Measurements from ENCODE around the gene KDM4B.
"Not testable (repeated sequence)": the region's sequence is repeated elsewhere in the genome, so short reads cannot be mapped to it uniquely, and the experiment has no call there.

Gene KDM4B

DNA sequence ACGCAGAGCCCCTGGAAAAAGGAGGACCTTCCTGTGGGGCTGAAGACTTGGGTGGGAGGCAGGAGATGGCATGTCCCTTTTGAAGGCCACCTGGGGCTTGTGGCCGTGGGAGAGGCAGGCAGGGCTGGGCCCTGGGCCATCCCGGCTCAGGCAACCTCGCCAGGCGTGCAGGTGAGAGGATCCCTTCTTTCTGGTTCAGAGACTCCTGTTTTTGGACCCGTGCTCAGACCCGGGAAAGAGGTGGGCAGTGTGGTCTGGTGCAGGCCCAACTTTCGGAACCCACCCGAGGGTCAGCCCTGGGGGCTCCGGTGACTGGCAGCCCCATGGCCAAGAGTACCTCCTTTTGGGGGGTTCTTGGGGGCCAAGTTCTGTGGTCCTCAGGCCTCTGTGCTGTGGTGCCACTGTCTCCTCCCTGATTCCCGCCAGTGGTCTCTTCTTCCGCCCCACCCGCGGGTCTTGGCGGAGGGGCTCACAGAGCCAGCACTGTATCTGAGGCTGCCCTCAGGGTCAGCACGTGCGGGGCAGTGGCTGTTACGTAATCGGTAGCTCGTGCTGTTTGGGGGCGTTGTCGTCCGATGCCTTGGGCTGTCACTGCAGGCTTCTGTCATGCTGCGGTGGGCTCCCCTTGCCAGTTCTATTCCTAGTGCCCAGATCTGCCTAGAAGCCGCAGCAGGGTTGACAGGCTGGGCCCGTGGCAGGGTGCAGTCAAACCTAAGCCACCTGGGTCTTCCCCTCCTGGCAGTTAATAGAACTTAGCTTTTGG is 42.7 kb downstream of the KDM4B start:
- H3K4me3 ChIP-seq (ENCODE audit: low read depth, low read length), result no peak overlapping the region

DNA sequence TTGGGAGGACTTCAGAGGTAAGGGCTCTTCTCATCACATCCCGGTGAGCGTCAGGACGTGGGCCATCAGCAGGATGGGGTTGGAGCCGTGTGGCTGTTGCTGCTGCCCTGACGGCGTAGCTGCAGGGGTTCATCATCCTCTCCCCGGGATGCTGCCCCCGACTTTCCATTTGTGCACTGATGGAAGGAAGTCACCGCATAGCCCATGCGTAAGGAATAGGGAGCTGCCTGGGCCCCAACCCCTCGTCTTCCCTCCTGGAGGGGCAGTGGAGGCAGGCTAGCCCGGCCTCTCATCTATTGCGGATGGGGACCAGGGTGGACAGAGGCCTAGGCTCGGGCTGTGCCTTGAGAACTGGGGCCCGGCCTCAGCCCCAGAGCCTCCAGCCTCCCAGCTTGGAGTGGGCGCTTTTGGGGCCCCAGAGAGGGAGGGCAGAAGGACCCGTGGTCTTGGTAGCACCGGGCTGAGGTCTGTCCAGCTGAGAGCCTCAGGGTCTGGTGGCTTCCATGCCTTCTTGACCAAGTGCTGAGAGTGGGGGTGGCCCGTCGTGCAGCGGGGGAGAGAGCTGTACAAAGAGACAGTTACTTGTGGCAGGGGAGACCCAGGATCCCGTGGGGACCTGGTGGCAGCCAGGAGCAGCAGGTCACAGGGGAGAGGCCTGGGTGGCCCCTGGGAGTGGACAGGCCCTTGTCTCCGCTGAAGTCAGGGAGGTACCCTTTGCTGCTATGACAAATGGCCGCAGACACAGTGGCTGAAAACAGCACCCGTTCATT is 44.0 kb downstream of the KDM4B start:
- H3K4me3 ChIP-seq (ENCODE audit: low read depth, low read length), result no peak overlapping the region

GRCh38 chr19:5013761-5014160 is 44.8 kb downstream of the KDM4B start:
- H3K4me3 ChIP-seq (ENCODE audit: low read depth, low read length), result no peak overlapping the region

GRCh38 chr19:5014941-5015340 is 46.0 kb downstream of the KDM4B start:
- no peak overlapping the region for H3K4me3 ChIP-seq (ENCODE audit: low read depth, low read length)

DNA sequence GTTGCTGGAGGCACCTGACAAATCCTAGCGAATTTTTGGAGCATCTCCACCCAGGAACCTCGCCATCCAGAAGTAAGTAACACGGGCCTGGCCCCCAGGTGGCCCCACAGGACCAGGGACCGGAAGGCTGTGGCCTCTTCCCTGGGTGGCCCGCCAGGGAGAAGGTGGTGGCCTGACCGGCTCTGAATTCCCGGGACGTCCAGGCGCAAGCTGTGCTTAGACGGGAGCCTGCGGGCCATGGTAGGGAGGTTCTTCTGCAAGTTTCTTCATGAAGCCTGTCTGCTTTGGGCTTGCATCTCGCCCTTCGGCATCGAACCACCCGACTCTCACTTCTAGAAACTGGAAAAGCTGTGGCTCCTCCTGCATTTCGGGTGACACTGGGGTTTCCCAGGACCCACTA is 47.4 kb downstream of the KDM4B start:
- H3K4me3 ChIP-seq (ENCODE audit: low read depth, low read length), result no peak overlapping the region

DNA sequence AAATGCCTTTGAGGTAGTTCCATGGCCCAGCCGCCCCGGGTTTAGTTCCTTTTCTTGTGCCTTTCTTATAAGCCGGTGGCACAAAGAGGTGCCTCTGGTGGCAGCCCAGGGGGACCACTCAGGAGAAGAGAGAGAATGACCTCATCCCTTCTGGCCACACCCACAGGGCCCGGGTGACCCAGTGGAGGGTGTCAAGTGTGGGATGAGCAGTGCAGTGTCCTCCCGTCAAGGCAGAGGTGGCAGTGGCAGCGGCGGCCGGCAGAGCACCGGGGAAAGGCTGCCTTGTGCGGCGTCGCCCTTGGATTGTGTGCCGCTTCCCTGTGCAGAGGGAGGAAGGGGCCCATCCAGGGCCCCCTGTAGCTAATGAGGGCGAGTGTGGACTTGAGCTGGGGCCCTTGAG is 47.9 kb downstream of the KDM4B start:
- H3K4me3 ChIP-seq (ENCODE audit: low read depth, low read length), result no peak overlapping the region

DNA sequence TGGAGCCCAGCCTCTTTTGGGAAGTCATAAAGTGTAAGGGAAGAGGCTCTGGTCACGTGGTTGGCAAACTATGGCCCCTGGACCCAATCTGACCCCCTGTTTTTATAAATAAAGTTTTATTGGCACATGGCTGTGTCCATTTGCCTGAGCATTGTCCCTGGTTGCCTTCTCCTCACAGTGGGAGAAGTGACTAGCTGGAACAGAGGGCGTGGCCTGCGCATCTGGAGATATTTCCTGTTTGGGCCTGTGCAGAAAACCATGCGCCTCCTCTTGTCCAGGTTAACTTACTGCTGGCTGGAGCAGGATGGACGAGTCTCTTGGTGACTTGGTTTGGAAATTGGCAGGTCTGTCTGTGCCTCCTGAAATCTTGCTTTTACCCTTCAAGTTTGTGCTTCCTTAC is 48.3 kb downstream of the KDM4B start:
- H3K4me3 ChIP-seq (ENCODE audit: low read depth, low read length), result no peak overlapping the region

DNA sequence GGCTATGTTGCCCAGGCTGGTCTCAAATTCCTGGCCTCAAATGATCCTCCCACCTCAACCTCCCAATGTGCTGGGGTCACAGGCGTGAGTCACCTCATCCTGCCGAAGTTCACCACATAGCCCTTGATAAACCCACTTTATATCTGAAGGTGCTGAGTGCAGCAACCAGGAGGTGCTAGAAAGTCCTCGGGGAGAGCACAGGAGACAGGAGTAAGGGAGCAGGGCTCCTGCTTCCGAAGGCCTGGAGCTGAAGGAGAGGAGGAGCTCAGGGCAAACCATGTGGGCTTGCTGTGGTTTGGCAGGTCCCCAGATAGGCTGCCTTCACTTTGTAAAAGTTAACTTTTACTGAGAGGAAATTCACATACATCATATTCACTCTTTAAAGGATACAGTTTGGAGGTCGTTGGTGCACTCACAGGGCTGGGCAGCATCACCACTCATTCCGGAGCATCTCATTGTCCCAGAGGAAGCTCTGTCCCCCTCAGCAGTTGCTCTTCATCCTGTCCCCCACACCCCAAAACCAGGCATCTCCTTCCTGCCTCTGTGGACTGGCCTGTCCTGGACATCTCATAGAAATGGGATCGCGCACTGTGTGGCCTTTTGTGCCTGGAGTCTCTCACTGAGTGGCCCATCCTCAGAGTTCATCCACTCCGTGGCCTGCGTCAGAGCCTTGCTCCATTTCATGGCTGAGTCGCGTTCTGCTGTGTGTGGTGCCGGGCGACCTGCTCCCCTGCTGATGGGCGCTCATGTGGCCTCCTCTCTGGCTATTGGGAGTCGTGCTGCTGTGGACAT is 49.5 kb downstream of the KDM4B start:
- H3K4me3 ChIP-seq (ENCODE audit: low read depth, low read length), result no peak overlapping the region

DNA sequence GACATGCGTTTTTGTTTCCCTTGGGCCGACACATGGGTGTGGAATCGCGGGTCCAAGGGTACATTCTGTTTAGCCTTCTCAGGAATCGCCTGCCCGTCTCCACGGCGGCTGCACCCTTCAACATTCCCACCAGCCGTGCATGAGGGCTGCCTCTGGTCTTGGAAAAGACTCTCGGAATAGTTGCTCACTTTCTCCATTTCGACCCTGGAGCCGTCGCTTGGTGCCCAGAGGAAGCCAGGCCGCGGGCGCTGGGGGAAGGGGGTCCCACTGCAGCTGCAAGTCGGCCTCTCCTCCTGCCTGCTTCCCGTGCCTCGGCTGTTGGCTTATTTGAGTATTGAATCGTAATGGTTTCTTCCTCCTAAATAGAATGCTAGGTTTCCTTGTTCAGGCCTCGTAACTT is 51.5 kb downstream of the KDM4B start:
- H3K4me3 ChIP-seq (ENCODE audit: low read depth, low read length), result no peak overlapping the region

GRCh38 chr19:5021046-5021445 is 52.1 kb downstream of the KDM4B start:
- no peak overlapping the region for H3K4me3 ChIP-seq (ENCODE audit: low read depth, low read length)

DNA sequence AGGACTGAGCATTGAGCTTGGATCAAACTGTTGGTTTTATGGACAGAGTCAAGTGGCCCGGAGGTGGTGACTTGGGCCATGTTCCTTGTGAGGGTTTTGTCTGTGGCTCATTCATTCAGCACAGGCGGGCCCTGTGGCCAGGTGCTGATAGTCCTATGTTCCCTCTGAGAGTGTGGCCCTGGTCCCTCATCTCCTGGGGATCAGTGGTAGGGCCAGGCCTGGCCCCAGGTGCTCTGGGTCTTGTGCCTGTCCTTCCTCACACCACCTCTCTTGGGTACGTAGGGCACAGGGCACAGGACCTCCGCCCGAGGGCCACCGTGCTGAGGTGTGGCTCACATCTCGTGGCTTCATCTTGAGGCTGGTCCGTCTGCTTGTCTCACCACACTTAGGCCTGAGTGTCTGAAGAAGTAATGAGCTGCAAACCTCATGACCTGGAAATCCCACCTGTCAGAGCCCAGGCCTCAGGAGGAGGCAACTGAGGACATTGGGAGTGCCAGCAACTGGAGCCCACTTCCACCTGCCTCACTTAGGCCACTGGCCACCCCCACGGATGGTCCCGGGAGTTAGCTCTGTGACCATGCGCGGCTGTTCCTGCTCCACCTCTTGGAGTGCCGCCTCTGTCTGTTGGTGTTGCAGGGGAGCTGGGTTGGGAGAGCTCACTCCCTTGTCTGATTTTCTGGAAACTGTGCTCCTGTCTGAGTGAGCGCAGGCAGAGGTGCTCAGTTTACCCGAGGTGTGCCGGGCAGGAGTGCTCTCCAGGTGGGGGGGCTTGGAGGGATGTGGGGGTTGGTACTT is 53.4 kb downstream of the KDM4B start:
- H3K4me3 ChIP-seq (ENCODE audit: low read depth, low read length), result no peak overlapping the region

- no peak overlapping the region for H3K4me3 ChIP-seq (ENCODE audit: low read depth, low read length)
Observed at GRCh38 chr19:5023128-5023571, 54.2 kb downstream of the KDM4B start.

DNA sequence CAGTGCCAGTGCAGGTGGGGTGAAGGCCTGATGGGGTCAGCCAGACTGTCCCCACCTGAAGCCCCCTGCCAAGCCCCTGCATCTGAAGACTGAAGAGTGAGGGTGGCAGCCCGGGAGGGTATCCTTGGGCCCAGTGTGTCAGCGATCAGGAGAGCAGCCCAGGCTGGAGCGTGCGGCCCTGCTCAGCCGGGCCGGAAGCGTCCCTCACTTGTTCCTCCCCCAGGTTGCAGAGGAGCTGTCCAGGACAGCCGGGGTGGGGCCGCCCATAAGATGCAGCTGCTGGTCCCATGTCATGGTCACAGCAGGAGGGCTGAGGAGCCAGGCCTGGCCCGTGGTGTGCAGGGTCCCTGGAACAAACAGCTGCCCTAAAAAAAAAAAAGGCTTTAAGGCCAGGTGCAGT is 55.4 kb downstream of the KDM4B start:
- no peak overlapping the region for H3K4me3 ChIP-seq (ENCODE audit: low read depth, low read length)

DNA sequence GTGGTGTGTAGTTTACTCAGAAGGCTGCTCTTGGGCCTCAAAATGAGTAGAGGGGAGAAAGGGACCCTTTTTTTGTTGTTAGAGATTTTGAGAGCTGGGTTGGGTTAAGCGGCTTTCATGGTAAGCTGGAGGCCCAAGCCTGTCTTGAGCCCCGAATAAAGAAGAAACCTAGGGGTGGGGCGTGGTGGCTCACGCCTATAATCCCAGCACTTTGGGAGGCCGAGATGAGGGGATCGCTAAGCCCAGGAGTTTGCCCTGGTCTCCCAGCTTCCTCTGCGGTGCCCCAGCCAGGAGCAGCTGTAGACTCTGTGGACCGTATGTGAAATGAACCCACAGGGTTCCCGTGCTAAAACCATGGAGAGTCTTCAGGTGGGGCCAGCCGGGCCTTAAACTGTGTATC is 56.1 kb downstream of the KDM4B start:
- no peak overlapping the region for H3K4me3 ChIP-seq (ENCODE audit: low read depth, low read length)

DNA sequence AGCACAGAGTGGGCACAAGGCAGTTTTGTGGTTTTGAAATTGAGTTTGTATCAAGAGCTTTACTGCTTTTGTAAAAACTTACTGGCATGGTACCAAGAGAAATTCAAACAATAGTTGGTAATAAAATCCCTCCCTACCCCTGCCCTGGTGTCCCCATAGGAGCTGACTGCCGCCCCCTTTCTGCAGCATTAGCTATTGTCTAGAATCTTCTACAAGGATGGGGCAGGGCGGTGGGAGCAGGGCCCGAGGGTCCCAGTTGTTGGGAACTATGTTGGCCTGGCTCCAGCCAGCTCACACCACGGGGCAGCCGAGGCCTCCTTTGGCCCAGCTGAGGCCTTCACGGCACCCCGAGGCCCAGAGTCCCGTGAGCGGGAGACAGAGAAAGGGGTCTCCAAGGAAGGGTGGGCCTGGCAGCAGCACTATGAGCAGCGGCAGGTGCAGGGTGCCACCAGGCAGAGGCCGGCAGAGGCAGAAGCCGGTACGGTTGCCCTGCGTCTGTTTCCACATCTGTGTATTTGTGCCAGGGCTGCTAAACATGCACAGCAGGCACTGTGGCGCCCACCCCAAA is 57.9 kb downstream of the KDM4B start:
- no peak overlapping the region for H3K4me3 ChIP-seq (ENCODE audit: low read depth, low read length)

DNA sequence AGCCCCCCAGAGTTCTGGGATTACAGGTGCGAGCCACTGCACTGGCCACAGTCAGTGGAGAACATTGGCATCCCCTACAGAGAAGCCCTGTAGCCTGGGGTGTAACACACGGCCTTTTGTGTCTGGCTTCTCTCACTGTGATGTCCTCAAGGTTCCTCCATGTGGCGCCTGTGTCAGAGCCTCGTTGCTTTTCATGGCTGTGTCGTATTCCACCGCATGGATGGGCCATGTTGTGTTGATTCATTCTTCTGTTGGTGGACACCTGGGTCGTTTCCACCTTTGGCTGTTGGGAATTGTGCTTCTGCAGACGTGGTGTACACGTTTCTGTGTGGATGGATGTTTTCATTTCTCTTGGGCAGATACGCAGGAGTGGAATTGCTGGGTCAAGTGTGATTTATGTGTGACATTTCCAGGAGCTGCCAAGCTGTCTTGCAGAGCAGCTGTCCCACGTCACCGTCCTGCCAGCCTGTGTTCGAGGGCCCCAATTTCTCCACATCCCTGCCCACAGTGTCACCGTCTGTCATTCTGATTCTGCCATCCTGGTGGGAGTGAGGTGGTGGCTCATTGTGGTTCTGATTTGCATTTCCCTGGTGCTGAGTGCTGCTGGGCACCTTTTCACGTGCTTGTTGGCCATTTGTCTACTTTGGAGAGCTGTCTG is 59.4 kb downstream of the KDM4B start:
- H3K4me3 ChIP-seq (ENCODE audit: low read depth, low read length), result no peak overlapping the region

DNA sequence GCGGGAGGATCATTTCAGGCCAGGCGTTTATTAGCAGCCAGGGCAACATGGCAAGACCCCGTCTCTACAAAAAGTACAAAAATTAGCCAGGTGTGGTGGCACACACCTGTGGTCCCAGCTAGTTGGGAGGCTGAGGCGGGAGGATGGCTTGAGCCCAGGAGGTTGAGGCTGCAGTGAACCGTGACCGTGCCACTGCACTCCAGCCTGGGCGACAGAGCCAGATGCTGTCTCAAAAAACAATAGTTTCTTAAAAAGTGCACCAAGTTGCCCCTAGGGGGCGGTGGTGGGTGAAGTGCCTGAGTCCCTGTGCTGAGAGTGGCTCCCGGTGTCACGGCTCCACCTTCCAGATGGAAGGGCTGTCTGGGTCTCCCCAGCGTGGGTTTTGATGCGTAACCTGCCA is 60.7 kb downstream of the KDM4B start:
- not testable (repeated sequence) for H3K4me3 ChIP-seq (ENCODE audit: low read depth, low read length)

DNA sequence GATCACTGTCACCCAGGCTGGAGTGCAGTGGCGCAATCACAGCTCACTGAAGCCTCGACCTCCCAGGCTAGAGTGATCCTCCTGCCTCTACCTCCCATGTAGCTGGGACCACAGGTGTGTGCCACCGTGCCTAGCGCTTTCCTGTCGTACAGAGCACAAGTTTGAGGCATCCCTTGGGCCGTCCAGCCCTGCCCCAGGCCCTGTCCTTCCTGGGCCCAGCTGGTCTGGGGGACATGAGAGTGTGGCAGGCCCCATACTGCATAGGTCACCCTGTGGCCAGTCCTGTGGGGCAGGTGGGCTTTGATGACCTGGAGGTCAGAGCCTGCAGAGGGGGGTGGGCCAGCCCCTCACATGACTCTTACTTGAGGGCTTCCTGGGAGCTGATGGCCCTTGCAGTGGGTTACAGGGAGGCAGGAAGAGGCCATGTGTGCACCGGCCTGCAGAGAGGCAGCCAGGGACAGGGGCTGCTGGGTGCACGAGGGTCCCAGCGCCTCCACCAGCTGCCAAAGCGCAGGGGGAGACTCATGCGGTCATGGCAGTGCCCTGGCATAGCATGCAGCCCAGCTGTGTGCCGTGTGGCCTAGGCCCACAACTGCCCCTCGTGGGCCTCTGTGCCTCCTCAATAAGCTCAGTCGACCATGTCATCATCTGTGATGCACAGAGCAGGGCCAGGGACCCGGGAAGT is 61.4 kb downstream of the KDM4B start:
- H3K4me3 ChIP-seq (ENCODE audit: low read depth, low read length), result no peak overlapping the region

- no peak overlapping the region for H3K4me3 ChIP-seq (ENCODE audit: low read depth, low read length)
Observed at GRCh38 chr19:5030822-5031221, 61.9 kb downstream of the KDM4B start.
